ENCODE results near the gene ZNF462.
A peak's percentile ranks its signal among the peaks of the same experiment; 100 is the strongest.

ZNF462 gene

GRCh38 chr9:106962615-106963363 is 99.8 kb downstream of the ZNF462 start:
- Histone ChIP-seq H3K4me1 (ENCODE audit: control insufficient read depth, insufficient read depth, low read length, poor library complexity, severe bottlenecking) (no peaks in the 10 kb centered on the region), H3K27ac (ENCODE audit: low read depth, low read length, severe bottlenecking) (peak overlapping the region; percentile 95), H3K36me3 (ENCODE audit: control insufficient read depth, insufficient read depth, low read length) (peaks cover 74% of the 10 kb centered on the region), H3K4me3 (ENCODE audit: extremely low read depth, insufficient read depth, low read length, poor library complexity, severe bottlenecking) (no peak overlapping the region), H3K9me3 (ENCODE audit: control insufficient read depth, low read length) (no peaks in the 10 kb centered on the region)
- 97% methylated on average over 5 to 7 of the region's 8 CpGs for WGBS, 2 experiments (ENCODE audit: insufficient coverage in 2 of 2)

GRCh38 chr9:106963684-106964083 is 100.7 kb downstream of the ZNF462 start:
- Histone ChIP-seq H3K4me3 (ENCODE audit: extremely low read depth, insufficient read depth, low read length, poor library complexity, severe bottlenecking) (no peak overlapping the region), H3K36me3 (ENCODE audit: control insufficient read depth, insufficient read depth, low read length) (peaks cover 66% of the 10 kb centered on the region), H3K9me3 (ENCODE audit: control insufficient read depth, low read length) (no peaks in the 10 kb centered on the region), H3K4me1 (ENCODE audit: control insufficient read depth, insufficient read depth, low read length, poor library complexity, severe bottlenecking) (no peaks in the 10 kb centered on the region), H3K27ac (ENCODE audit: low read depth, low read length, severe bottlenecking) (no peak overlapping the region)
- 100% methylated on average over 1 of the region's 3 CpGs; no CpG with 5 or more reads in 1 of the 2 experiments for WGBS, 2 experiments (ENCODE audit: insufficient coverage in 2 of 2)

DNA sequence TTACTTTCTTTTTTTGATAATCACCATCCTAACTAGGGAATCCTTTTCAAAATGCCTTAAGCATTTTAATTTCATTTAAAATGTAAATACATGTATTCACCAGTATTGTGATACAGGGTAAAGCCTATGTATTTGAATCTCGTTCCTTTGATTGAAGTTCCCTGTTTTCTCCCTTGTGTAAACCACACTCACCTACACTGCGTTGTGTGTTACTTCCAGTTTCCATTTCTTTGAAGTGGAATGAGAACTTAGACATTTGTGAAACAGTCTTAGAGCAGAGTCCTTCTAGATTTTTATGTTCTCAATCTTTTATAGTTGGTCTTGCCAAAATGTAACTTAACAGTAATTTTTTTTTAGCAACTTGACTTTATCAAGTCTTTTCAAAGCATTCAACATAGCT is 101.4 kb downstream of the ZNF462 start:
- no peaks in the 10 kb centered on the region for H3K4me1 ChIP-seq (ENCODE audit: control insufficient read depth, insufficient read depth, low read length, poor library complexity, severe bottlenecking)
- H3K9me3 ChIP-seq (ENCODE audit: control insufficient read depth, low read length): no peaks in the 10 kb centered on the region
- no CpG with 5 or more reads among the region's 2 CpGs for WGBS, 2 experiments (ENCODE audit: insufficient coverage in 2 of 2)
- peaks cover 66% of the 10 kb centered on the region for H3K36me3 ChIP-seq (ENCODE audit: control insufficient read depth, insufficient read depth, low read length)
- no peak overlapping the region for H3K27ac ChIP-seq (ENCODE audit: low read depth, low read length, severe bottlenecking)
- no peak overlapping the region for H3K4me3 ChIP-seq (ENCODE audit: extremely low read depth, insufficient read depth, low read length, poor library complexity, severe bottlenecking)

- Histone ChIP-seq H3K9me3 (ENCODE audit: control insufficient read depth, low read length) (no peaks in the 10 kb centered on the region), H3K36me3 (ENCODE audit: control insufficient read depth, insufficient read depth, low read length) (peaks cover 66% of the 10 kb centered on the region), H3K4me3 (ENCODE audit: extremely low read depth, insufficient read depth, low read length, poor library complexity, severe bottlenecking) (no peak overlapping the region), H3K27ac (ENCODE audit: low read depth, low read length, severe bottlenecking) (no peak overlapping the region), H3K4me1 (ENCODE audit: control insufficient read depth, insufficient read depth, low read length, poor library complexity, severe bottlenecking) (no peaks in the 10 kb centered on the region)
- 100% methylated on average over 2 to 3 of the region's 4 CpGs for WGBS, 2 experiments (ENCODE audit: insufficient coverage in 2 of 2)
Measured at GRCh38 chr9:106964822-106965525, 102.0 kb downstream of the ZNF462 start.

- no peak overlapping the region for H3K4me3 ChIP-seq (ENCODE audit: extremely low read depth, insufficient read depth, low read length, poor library complexity, severe bottlenecking)
- WGBS, 2 experiments (ENCODE audit: insufficient coverage in 2 of 2): no CpG with 5 or more reads among the region's 1 CpG
- no peaks in the 10 kb centered on the region for H3K9me3 ChIP-seq (ENCODE audit: control insufficient read depth, low read length)
- no peak overlapping the region for H3K27ac ChIP-seq (ENCODE audit: low read depth, low read length, severe bottlenecking)
- peaks cover 59% of the 10 kb centered on the region for H3K36me3 ChIP-seq (ENCODE audit: control insufficient read depth, insufficient read depth, low read length)
- H3K4me1 ChIP-seq (ENCODE audit: control insufficient read depth, insufficient read depth, low read length, poor library complexity, severe bottlenecking): no peaks in the 10 kb centered on the region
Measured at GRCh38 chr9:106966481-106966880, 103.5 kb downstream of the ZNF462 start.

DNA sequence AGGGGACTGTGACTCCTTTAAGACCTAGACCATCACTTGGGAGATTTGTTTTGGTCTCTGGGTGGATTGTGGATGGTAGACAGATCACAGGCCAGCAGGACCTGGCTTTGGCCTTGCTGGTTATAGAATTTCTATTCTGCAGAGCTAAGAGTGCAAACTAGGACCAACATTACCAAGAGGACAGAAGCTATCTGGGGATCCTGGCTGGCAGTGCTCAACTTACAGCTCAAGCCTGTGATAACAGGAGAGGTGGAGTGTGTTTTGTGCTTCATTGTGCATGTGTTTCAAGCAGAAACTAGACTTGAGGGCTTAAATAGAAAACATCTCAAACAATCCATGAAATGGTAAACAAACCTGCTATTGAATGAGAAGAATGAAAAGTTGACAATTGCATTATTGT is 106.7 kb downstream of the ZNF462 start:
- Histone ChIP-seq H3K4me3 (ENCODE audit: extremely low read depth, insufficient read depth, low read length, poor library complexity, severe bottlenecking) (no peak overlapping the region), H3K9me3 (ENCODE audit: control insufficient read depth, low read length) (no peaks in the 10 kb centered on the region), H3K36me3 (ENCODE audit: control insufficient read depth, insufficient read depth, low read length) (peaks cover 59% of the 10 kb centered on the region), H3K4me1 (ENCODE audit: control insufficient read depth, insufficient read depth, low read length, poor library complexity, severe bottlenecking) (no peaks in the 10 kb centered on the region), H3K27ac (ENCODE audit: low read depth, low read length, severe bottlenecking) (no peak overlapping the region)

- WGBS, 2 experiments (ENCODE audit: insufficient coverage in 2 of 2): 68 to 79% methylated on average over 4 of the region's 9 CpGs
Measured at GRCh38 chr9:106970219-106970975, 107.4 kb downstream of the ZNF462 start.

DNA sequence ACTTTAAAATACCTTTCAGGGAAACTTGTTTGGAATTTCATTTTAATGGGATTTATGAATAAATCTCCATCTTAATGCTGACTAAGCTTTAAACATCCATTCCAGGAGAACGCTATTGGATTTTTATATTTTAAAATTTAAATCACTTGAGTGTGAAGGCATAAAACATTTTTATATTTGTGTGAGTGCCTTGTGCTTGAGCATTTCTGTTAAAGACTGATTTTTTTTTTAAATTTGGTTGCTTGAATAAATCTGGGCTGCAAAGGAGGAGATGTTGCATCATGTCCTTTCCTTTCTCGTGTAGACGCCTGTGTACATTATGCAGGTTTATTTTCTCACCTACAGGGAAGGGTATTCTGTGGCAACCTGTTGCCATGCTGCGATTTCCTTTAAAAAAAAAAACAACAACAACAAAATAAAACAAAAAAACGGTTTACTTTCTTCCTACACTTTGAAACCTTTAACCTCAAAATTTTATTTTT is 108.1 kb downstream of the ZNF462 start:
- Histone ChIP-seq H3K27ac (ENCODE audit: low read depth, low read length, severe bottlenecking) (no peak overlapping the region), H3K4me1 (ENCODE audit: control insufficient read depth, insufficient read depth, low read length, poor library complexity, severe bottlenecking) (no peaks in the 10 kb centered on the region)

More at GRCh38 chr9:106970219-106970975, 107.4 kb downstream of the ZNF462 start:
- no peak overlapping the region for H3K4me3 ChIP-seq (ENCODE audit: extremely low read depth, insufficient read depth, low read length, poor library complexity, severe bottlenecking)
- H3K36me3 ChIP-seq (ENCODE audit: control insufficient read depth, insufficient read depth, low read length): peaks cover 59% of the 10 kb centered on the region
- peak overlapping the region; percentile 0 for H3K27ac ChIP-seq (ENCODE audit: low read depth, low read length, severe bottlenecking)
- H3K9me3 ChIP-seq (ENCODE audit: control insufficient read depth, low read length): no peaks in the 10 kb centered on the region
- no peaks in the 10 kb centered on the region for H3K4me1 ChIP-seq (ENCODE audit: control insufficient read depth, insufficient read depth, low read length, poor library complexity, severe bottlenecking)

GRCh38 chr9:106972082-106972481 is 109.1 kb downstream of the ZNF462 start:
- Histone ChIP-seq H3K27ac (ENCODE audit: low read depth, low read length, severe bottlenecking) (no peak overlapping the region), H3K36me3 (ENCODE audit: control insufficient read depth, insufficient read depth, low read length) (peaks cover 75% of the 10 kb centered on the region)
- 90 to 96% methylated on average over 6 to 9 of the region's 9 CpGs for WGBS, 2 experiments (ENCODE audit: insufficient coverage in 2 of 2)

More for the DNA sequence above, 108.1 kb downstream of the ZNF462 start:
- H3K4me3 ChIP-seq (ENCODE audit: extremely low read depth, insufficient read depth, low read length, poor library complexity, severe bottlenecking): no peak overlapping the region
- H3K36me3 ChIP-seq (ENCODE audit: control insufficient read depth, insufficient read depth, low read length): peaks cover 65% of the 10 kb centered on the region
- 63 to 86% methylated on average over 1 to 3 of the region's 5 CpGs for WGBS, 2 experiments (ENCODE audit: insufficient coverage in 2 of 2)
- H3K9me3 ChIP-seq (ENCODE audit: control insufficient read depth, low read length): no peaks in the 10 kb centered on the region

GRCh38 chr9:106974341-106974740 is 111.4 kb downstream of the ZNF462 start:
- no peaks in the 10 kb centered on the region for H3K9me3 ChIP-seq (ENCODE audit: control insufficient read depth, low read length)
- no peak overlapping the region for H3K27ac ChIP-seq (ENCODE audit: low read depth, low read length, severe bottlenecking)
- H3K4me3 ChIP-seq (ENCODE audit: extremely low read depth, insufficient read depth, low read length, poor library complexity, severe bottlenecking): no peak overlapping the region
- H3K4me1 ChIP-seq (ENCODE audit: control insufficient read depth, insufficient read depth, low read length, poor library complexity, severe bottlenecking): no peaks in the 10 kb centered on the region
- H3K36me3 ChIP-seq (ENCODE audit: control insufficient read depth, insufficient read depth, low read length): peaks cover 87% of the 10 kb centered on the region
- WGBS, 2 experiments (ENCODE audit: insufficient coverage in 2 of 2): 94% methylated on average over 2 of the region's 2 CpGs; no CpG with 5 or more reads in 1 of the 2 experiments

More at GRCh38 chr9:106972082-106972481, 109.1 kb downstream of the ZNF462 start:
- Histone ChIP-seq H3K9me3 (ENCODE audit: control insufficient read depth, low read length) (no peaks in the 10 kb centered on the region), H3K4me1 (ENCODE audit: control insufficient read depth, insufficient read depth, low read length, poor library complexity, severe bottlenecking) (no peaks in the 10 kb centered on the region), H3K4me3 (ENCODE audit: extremely low read depth, insufficient read depth, low read length, poor library complexity, severe bottlenecking) (no peak overlapping the region)
